PFSK-1 (cell line): ENCODE data around the gene FNDC5.

Source experiments
- FOXP2 ChIP-seq: optimal IDR thresholded peaks from 2 replicates; pipeline ENCODE3; 2011; ENCODE audit warnings: borderline replicate concordance, control low read depth, inconsistent platforms; ENCODE audit not compliant: insufficient read depth; ENCODE audit errors: extremely low read length, extremely low read depth
- POLR2AphosphoS5 ChIP-seq: IDR thresholded peaks from 2 replicates; pipeline ENCODE4 v1.6.1; 2012; ENCODE audit warnings: low read depth, mild to moderate bottlenecking, control low read depth, low read length, moderate library complexity
- REST ChIP-seq, 2 experiments: IDR thresholded peaks; 2 replicates each; pipeline versions ENCODE4 v1.6.1 to v1.8.0; 2011 to 2012; ENCODE audit warnings: low read depth in 2 of 2, low read length in 2 of 2, control low read depth in 1 of 2, inconsistent platforms in 1 of 2, mild to moderate bottlenecking in 1 of 2, moderate library complexity in 1 of 2; ENCODE audit not compliant: insufficient read depth in 1 of 2
- SIN3A ChIP-seq: IDR thresholded peaks from 2 replicates; pipeline ENCODE4 v1.6.1; 2012; ENCODE audit warnings: mild to moderate bottlenecking, low read length, moderate library complexity, borderline replicate concordance; ENCODE audit not compliant: insufficient read depth
- TAF1 ChIP-seq: IDR thresholded peaks from 2 replicates; pipeline ENCODE4 v1.6.1; 2012; ENCODE audit warnings: low read length, control low read depth, borderline replicate concordance; ENCODE audit not compliant: insufficient read depth

Gene FNDC5

DNA sequence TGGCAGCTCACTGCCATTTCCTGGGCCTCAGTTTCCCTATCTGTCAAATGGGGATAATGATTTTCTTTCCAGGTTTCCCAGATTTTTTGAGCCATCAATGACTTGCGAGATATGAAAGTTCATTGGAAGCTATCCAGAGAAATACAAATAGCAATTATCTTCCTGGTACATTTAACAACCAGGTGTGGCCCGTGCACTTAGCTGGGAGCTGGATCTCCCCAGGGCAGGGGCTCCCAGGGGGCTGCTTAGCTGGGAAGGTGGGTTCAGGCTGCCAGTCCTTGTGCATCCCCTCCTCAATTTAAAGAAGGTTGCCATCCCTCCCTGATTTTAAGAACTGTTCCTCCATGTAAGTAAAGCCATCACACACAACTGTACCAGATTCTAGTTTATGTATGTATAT lies 34.1 kb upstream of the FNDC5 start:
- TF ChIP-seq POLR2AphosphoS5, result no peak
- no peak for TF ChIP-seq FOXP2
- TF ChIP-seq SIN3A, result no peak
- no peak for TF ChIP-seq REST (IDR thresholded peaks at IDR 0.05; ENCODE audit: insufficient read depth in 1 of 2, low read depth in 2 of 2, low read length in 2 of 2)

GRCh38 chr1:32903991-32904785 lies 33.5 kb upstream of the FNDC5 start:
- TF ChIP-seq REST (IDR thresholded peaks at IDR 0.05; ENCODE audit: insufficient read depth in 1 of 2, low read depth in 2 of 2, low read length in 2 of 2), result no peak
- no peak for TF ChIP-seq POLR2AphosphoS5
- no peak for TF ChIP-seq FOXP2
- TF ChIP-seq SIN3A, result no peak
- TF ChIP-seq TAF1, result no peak

- TF ChIP-seq TAF1 (no peak), SIN3A (no peak), FOXP2 (no peak), POLR2AphosphoS5 (no peak)
Observed at GRCh38 chr1:32902535-32902920, 31.8 kb upstream of the FNDC5 start.

GRCh38 chr1:32901823-32902534 lies 31.3 kb upstream of the FNDC5 start:
- no peak for TF ChIP-seq TAF1
- TF ChIP-seq SIN3A, result no peak
- TF ChIP-seq POLR2AphosphoS5, result no peak
- no peak for TF ChIP-seq FOXP2
- TF ChIP-seq REST (IDR thresholded peaks at IDR 0.05; ENCODE audit: insufficient read depth in 1 of 2, low read depth in 2 of 2, low read length in 2 of 2), result no peak

- TF ChIP-seq SIN3A, result no peak
- no peak for TF ChIP-seq POLR2AphosphoS5
- TF ChIP-seq FOXP2, result no peak
- TF ChIP-seq REST (IDR thresholded peaks at IDR 0.05; ENCODE audit: insufficient read depth in 1 of 2, low read depth in 2 of 2, low read length in 2 of 2), result no peak
- no peak for TF ChIP-seq TAF1
Observed at GRCh38 chr1:32900956-32901822, 30.5 kb upstream of the FNDC5 start, which contains the start of gene TMEM54. Gene TMEM54 (minus strand): TSS chr1:32901389. CDS start chr1:32901238, 151 bp downstream.
